Gastrocnemius medialis (tissue), 4 donors: ENCODE data around the gene DISP1.

Experiments
- CTCF ChIP-seq, 5 experiments: fragments of 450-650 bp in 3 of 5; fragments of 200-600 bp in 2 of 5; sonication (generic) in 2 of 5; IDR thresholded peaks in 4 of 5; conservative IDR thresholded peaks in 1 of 5; 1 replicate in 4 of 5; 2 replicates in 1 of 5; pipeline ENCODE4 v1.5.1; 2016 to 2019; ENCODE audit warnings: antibody characterized with exemption in 5 of 5, mild to moderate bottlenecking in 3 of 5, moderate library complexity in 3 of 5
- POLR2A ChIP-seq, 2 donors: fragments of 450-650 bp; IDR thresholded peaks; one replicate each; pipeline ENCODE4 v1.6.1; 2017; ENCODE audit warnings: antibody characterized with exemption in 2 of 2, mild to moderate bottlenecking in 2 of 2, moderate library complexity in 2 of 2

GRCh38 chr1:222815440-222815765, 564 bp downstream of the DISP1 start:
- TF ChIP-seq POLR2A (IDR thresholded peaks at IDR 0.05) (no peak), CTCF (IDR thresholded peaks at IDR 0.05 in 4 of 5, conservative IDR thresholded peaks at IDR 0.05 in 1 of 5) (no peak)
